C1 segment of cervical spinal cord (tissue), 14 donors: ENCODE data around the gene TMEM94.
"Not testable (repeated sequence)": the region's sequence is repeated elsewhere in the genome, so short reads cannot be mapped to it uniquely, and the experiment has no call there.

Experiments
- DNase-seq, 14 donors: peaks; one replicate each; lab custom pipeline; 2025; lab: John Stamatoyannopoulos, UW

TMEM94 gene

DNA sequence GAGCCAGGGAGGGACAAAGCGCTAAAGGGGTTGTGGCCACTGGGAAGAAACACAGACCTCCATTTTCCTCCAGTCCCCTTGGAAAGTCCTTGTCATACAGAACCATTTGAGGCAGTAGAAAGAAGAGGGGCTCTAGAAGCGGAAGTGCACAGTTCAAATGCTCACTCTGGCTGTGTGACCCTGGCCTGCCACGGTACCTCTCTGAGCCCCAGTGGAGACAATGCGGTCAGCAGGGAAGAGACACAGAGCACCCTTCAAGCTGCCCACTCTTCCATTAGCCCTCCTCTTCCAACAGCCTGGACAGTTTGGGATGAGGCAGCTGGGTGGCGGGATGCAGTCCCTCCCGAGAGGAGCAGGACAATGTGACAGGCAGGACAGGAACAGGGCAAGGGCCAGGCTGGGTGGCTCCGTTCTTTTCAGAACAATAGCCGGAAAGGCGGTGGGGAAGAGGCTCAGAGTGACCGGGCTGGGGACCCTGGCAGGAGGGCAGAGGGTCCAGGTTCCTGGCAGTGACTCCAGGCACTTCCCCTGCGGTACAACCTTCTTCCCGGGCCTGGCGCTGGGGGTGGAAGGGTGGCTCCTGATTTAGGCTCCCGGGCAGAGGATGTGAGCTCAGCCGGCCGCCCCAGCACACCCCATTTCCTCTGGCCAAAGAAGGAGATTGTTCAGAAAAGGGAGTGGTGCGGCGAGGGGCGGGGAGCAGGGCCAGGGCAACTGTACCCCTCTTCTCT, 53.3 kb downstream of the TMEM94 start:
- peak in 1 of 14 donors; percentile 26 for DNase-seq

DNA sequence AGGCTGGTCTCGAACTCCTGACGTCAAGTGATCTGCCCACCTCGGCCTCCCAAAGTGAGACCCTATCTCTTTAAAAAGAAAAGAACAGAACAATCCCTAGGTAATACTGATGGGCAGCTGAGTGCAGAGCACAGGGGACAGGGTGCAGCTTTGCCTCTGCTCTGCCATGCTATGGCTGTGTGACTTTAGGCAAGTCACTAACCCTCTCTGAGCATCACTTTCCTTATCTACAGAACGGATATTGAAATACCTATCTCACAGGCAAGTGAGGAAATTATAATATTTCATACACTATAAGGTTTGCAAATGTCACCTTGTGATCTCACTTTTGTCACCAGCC, 54.8 kb downstream of the TMEM94 start:
- DNase-seq = no peak

DNA sequence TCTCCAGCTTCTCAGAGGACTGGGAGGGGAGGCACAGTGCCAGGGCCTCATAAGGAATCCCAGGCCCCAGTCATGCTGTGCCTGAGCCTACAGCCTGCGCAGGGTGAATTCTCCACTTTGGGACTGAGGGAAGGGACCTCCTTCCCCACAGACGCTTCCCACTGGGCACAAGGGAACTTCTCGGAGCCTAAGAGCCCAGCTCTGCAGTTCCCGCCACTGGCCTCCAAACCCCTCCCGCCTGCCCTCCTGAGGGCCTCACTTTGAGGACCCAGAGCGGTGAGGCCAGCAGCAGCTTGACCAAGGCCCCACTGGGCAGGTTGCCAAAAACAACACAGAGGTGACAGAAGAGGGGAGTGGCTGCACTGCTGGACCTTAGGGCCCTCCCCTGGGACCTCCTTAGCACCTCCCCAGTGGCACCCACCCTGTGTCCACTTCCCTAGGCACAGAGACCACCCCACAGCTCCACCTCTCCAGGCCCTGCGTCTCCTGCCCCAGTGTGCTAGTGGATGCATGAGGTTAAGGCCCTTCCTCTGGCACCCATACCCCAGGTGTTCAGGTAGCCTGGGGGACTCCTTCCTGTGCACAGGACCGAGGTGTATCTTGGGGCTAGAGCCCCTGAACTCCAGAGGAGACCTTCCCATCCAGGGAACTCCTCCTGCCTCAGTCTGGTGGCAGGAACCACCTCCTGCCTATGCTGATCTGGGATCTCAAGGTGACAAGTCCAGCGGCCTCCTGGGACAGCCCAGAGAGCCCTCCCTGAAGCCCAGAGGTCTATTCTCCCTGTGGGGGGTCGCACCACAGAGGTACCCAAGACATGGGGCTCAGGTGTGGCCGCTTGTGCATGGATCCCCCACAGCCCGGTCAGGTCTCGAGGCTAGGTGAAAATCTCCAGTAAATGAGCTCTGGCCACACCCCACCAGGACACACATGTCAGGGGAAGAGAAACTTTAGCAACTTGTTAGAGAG, 55.5 kb downstream of the TMEM94 start:
- DNase-seq = no peak

DNA sequence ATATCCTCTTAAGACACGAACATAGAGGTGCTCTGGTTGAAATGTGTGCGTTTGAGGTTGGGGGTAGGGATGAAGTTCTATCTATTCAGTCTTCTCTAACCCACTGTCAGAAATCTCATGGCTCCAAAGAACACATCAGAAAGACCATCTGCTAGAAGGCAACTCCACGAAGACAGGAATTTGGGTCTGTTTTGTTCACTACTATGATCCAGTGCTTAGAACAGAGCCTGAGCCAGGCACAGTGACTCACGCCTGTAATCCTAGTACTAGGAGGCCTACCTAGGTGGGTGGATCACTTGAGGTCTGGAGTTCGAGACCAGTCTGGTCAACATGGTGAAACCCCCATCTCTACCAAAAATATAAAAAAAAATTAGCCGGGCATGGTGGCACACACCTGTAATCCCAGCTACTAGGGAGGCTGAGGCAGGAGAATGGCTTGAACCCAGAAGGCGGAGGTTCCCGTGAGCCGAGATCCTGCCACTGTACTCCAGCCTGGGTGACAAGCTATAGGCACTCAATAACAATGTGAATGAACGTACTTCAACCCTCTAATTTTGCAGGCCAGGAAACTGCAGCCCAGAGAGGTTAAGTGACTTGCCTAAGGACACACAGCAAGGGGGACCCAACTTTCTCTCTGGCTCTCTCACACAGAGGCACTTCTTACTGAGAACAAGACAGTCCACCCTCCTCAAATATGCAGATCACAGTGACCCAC, 56.6 kb downstream of the TMEM94 start:
- DNase-seq = no peak

DNA sequence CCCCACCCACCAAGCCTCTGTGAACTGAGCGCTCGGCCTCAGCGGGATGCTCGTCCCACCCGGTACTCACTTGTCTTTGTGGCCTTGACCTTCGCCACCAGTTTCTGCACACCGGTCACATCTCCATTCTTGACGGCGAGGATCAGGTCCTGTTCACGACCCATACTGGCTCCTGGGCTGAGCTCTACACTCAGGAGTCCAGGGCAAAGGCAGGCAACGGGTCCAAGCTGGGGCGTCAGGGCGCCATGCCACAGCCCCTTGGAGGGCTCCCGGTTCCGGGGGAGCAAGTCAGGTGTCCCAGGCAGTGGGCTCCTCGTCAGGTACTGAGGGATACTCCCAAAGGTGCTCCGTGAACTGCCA, 57.2 kb downstream of the TMEM94 start:
- DNase-seq = no peak

DNA sequence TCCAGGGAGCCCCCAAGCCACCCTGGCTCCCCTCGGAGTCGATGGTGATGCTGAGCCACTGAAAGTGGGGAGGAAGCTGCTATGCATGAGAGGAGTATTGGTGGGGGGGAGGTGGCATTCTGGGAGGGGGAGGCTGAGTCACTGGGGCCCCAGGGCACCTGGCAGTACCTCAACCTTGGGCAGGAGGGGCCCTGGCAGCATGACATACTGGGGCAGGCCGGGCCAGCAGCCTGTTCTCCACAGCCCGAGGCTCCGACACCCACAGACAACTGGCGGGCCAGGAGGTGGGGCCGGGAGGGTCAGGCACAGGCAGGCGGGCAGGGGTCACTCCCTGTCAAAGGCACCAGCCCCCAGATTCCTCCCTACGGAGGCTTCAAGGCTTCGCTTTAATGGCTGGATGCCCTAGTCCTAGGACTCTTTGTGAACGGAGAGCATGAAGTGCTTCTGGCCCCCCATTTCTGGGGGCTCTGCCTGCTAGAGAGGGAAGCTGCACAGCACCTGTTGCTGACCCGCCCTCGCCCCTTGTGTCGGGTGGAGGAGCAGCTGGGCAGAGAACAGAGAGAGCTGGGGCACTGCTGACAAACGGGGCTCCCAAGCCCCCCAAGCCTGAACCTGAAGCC, 58.0 kb downstream of the TMEM94 start:
- DNase-seq = peak in 3 of 14 donors; percentile 11 to 68 (median 44)

DNA sequence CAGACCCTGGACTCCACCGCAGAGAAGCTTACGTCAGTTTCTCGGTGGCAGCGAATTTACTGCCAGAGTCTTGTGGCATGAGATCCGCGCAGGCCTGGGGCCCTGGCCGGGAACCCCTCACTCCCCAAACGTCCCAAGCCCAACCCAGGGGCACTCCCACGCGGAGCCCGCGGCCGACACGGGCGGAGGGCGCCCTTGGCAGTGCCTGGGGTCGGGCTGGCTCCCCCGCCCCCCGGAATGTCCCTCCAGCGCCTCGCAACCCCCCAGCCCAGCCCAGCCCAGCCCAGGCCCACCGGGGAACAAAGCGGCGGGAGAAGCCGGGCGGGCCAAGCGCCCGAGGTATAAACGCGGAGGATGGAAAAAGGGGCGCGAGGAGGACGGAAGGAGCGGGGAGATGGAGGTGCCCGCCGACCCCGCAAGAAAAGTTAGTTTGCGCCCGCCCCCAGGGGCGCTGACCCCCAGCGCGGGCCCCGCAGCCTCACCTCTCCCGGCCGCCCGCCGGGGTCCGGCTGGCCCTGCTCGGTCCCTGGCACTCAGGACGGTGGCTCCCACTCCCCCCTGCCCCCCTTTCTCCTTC, 58.6 kb downstream of the TMEM94 start:
- DNase-seq = peak in 2 of 14 donors; percentile 51 to 66

DNA sequence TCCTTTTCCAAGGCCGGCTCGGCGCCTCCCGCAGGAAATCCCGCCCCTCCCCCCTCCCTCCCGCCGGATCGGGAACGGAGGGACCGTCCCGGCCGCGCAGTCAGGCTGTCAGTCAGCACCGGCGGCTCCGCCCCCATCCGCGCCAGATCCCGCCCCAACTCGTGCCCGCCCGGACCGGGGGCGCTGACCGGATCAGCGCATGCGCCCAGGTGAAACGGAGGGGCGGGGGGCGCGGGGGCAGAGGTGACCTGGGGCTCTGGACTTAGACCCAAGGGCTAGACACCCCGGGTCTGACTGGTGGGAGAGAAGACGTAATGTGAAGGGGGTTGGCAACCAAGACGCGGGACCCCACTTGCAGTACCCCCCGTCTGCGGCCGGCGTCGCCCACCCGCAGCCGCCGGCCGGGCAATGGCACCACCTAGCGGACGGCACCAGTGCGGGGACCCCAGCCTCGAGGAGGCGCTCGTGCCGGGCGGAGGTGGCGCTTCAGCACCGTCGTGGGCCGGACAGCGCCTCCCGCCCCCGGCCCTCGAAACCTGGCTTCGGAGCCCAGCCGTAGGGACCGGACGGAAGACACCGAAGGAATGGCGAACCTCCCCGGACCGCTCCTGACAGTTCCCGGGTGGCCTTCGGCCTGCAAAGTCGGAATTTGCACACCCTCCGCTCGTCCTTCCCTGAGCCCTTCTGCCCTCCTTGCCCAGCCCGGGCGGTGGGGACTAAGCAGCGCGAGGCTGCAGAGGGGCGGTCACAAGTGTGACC, 59.2 kb downstream of the TMEM94 start, which contains the start of gene CASKIN2:
CASKIN2 (minus strand) TSS at position 42 of the 759 bp plus-strand sequence. CDS start 1,733 bp downstream, outside the sequence.
- peak; percentile 62 to 97 (median 94) for DNase-seq

DNA sequence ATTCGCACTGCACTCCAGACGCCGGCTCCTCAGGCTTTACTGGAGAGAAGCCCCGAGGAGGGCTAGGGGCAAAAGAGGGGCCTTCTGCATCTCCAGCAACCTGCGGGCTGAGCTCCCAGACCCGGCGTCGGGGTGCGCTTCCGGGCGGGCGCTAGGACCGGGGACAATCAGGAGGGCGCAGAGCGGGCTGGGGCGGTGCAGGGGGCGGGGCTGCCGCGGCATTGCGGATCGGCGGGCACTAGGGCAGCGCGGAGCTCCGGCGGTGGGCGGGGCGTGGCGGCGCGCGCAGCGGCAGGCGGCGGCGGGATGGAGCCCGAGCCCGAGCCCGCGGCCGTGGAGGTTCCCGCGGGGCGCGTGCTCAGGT, 59.8 kb downstream of the TMEM94 start, which contains the start of gene TSEN54:
TSEN54 (plus strand) TSS at position 274 of the 364 bp plus-strand sequence; CDS start at position 307, 33 bp downstream.
- peak; percentile 29 to 95 (median 88) for DNase-seq

DNA sequence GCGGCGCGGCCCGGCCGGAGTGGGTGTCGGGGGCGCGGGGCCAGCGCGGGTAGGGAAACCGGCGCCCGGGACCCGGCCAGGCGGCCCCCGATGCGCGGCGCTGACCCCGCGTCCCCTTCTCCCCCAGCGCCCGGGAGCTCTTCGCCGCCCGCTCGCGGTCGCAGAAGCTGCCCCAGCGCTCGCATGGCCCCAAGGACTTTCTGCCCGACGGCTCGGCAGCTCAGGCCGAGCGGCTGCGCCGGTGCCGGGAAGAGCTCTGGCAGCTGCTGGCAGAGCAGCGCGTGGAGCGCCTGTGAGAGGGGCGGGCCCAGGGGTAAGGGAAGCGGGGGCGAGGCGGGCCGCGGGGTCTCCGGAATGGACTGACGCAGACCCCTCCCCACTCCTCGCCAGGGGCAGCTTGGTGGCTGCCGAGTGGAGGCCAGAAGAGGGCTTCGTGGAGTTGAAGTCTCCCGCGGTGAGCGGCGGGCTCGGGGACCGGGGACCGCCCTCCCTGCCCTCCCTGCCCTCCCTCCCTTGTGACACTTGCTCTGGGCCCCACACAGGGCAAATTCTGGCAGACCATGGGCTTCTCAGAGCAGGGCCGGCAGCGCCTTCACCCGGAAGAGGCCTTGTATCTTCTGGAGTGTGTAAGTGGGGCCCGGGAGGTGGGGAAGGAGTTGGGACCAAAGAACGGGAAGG, 60.3 kb downstream of the TMEM94 start:
- DNase-seq = peak in 3 of 14 donors; percentile 32 to 59 (median 45)

DNA sequence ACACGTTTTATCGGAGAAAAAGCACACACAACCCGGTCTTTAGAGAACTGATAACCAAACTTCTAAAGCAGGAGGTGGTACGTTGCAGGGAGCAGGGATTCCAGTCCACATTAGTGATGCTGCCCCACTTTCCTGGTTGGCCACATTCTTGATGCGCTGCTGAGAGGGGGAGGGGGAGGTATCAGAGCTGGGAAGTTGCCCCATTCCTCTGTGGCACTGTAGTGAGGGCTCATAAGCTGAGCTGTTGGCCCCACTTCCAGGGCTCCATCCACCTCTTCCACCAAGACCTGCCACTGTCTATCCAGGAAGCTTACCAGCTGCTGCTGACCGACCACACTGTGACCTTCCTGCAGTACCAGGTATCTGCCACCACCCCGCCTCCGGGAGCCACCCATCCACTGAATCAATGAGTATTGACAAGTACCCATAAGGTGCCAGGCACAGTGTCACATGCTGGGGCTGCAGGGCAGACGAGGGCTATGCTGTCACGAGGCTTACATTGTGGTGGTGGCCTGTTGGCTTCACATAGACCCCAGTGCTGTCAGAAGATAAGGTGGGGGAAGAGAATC, 60.9 kb downstream of the TMEM94 start:
- DNase-seq = no peak

DNA sequence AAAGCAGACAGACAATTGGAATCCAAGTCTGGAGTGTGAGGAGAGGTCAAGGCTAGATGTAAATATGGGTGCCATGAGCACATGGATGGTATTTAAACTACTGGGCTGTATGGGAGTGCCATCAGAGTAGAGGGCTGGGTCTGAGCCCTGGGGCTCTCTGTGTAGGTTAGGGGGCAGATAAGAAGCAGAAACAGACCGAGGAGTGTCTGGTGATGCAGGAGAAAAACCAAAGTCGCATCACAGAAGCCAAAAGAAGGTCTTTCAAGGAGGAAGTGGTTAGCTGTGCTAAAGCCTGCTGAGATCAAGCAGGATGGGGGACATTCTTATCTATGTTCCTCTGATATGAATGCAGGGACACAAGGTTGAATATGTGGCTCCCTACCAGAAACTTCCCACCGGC, 61.8 kb downstream of the TMEM94 start:
- no peak for DNase-seq

DNA sequence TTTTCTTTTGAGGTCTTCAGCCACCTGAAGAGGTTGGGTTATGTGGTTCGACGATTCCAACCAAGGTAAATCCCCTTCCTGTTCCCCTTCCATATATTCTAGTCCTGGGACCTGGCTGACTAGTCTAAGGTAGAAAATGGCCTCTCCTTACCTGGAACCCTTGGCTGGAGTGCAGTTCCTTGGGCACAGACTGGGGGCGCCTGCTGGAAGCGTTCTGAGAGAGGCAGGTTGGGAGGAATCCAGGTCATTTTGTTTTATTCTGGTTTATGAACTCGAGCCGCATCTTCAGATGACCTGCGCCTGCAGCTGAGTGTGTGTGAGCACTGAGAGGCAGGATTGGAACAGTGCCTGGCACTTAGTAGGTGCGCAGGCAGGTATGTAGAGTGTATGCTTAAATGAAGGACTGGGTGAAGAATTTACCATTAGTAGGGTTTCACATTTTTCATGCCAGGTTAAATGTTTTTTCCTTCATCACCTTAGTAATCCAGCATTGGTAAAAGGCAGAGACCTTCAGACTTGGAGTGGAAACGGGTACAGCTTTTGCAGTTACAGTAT, 62.6 kb downstream of the TMEM94 start:
- DNase-seq = no peak

DNA sequence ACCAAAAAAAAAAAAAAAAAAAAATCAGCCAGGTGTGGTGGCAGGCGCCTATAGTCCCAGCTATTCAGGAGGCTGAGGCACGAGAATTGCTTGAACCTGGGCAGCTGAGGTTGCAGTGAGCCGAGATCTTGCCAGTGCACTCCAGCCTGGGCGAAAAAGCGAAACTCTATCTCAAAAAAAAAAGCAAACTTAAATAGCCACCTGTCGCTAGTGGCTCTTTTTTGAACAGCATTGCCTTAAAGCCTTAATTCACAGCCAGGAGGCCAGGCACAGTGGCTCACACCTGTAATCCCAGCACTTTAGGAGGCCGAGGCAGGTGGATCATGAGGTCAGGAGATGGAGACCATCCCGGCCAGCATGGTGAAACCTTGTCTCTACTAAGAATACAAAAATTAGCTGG, 64.0 kb downstream of the TMEM94 start:
- DNase-seq = not testable (repeated sequence)

DNA sequence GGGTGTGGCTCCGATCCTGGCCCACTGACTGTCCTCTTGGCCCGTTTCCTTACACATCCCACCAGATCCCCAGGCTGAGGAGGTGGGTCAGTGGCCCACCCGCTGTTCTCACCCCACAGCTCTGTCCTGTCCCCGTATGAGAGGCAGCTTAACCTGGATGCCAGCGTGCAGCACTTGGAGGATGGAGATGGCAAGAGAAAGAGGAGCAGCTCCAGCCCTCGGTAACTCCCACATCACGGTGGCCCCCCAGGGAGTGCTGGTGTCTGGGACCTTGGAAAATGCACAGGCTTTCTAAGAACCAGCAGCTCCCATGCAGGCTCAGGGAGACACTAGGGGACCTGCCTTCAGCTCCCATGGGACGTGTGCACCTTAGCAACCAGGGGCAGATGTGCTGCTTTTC, 64.9 kb downstream of the TMEM94 start:
- DNase-seq = no peak

DNA sequence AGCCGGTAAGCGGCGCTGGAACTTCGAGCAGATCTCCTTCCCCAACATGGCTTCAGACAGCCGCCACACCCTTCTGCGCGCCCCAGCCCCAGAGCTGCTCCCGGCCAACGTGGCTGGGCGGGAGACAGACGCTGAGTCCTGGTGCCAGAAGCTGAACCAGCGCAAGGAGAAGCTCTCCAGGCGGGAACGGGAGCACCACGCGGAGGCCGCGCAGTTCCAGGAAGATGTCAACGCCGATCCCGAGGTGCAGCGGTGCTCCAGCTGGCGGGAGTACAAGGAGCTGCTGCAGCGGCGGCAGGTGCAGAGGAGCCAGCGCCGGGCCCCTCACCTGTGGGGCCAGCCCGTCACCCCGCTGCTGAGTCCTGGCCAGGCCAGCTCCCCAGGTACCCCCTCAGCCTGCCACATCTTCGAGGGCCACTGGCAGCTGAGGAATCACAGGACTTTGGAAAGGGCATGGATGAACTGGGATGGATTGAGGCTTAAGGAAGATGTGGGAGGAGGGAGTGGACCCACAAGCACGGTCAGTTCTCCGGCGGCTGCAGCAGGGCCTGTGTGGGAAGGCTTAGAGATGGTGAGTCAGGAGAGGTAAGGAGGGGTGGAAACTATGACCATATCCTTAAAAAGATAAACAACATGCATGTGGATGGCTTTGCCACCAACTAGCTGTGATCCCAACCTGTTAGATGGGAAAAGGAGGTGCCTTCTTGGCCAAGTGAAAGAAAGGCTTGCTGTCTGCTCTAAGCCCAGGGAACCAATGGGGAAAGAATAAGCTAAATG, 65.7 kb downstream of the TMEM94 start:
- no peak for DNase-seq

DNA sequence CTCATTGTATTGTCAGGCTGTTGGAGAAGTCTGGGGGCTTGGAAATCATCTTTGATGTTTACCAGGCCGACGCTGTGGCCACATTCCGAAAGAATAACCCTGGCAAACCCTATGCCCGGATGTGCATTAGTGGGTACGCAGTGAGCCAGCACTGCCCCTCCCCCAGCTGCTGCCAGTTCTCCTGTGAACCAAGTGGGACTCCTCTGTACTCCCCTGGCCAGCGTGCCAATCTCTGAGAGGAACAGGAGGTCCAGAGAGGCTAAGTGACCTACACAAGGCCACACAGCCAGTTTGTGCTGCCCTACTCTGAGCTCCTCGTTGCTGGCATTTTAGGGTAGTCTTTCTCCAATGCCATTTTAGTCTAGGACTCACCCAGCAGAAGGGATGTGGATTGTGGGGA, 67.2 kb downstream of the TMEM94 start:
- DNase-seq = no peak

DNA sequence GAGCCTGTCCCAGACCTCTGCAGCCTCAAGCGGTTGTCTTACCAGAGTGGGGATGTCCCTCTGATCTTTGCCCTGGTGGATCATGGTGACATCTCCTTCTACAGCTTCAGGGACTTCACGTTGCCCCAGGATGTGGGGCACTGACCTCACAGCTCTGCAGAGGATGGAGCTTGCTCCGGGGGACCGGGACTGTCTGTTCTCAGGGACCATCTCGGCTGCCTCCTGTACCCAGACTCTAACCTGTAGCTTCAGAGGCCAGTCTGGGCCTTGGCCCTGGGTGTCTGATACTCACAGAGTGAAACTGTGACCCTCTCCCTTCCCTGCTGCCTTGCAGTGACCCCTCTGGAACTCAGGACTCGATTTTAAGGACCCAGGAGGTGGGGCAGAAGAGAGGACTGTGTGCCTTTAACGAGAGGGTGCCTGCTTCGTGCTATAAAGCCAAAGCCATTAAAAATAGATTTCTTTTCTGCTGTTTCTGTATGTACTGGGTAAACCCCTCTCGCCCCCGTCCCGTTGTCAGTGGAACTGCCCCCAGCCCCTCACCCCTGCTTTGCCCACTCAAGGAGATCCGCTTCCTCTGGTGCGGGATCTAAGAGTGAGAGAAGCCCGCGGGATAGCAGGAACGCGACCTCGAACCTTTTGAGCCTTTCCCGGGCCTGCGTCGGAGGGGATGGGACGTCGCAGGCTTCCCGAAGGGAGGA, 68.0 kb downstream of the TMEM94 start:
- no peak for DNase-seq
